Dedifferentiated amniotic fluid mesenchymal stem cell (primary cell): Measurements from ENCODE around the gene TNRC6A.
"Not testable (repeated sequence)": the region's sequence is repeated elsewhere in the genome, so short reads cannot be mapped to it uniquely, and the experiment has no call there.

Experiments used
- DNase-seq: peaks from one replicate; pipeline ENCODE4 v3.0.0-alpha.2; 2016; ENCODE audit errors: extremely low spot score

TNRC6A gene

GRCh38 chr16:24845726-24846547, 116.5 kb downstream of the TNRC6A start, which contains the start of gene SLC5A11:
Gene SLC5A11, plus strand, starts transcription at chr16:24845963. Its CDS starts 12,681 bp downstream, at chr16:24858644.
- no peak for DNase-seq

- no peak for DNase-seq
These were observed 117.3 kb downstream of the TNRC6A start for GRCh38 chr16:24846548-24847357.

GRCh38 chr16:24847358-24847664, 117.9 kb downstream of the TNRC6A start:
- DNase-seq = no peak

- no peak for DNase-seq
These were observed 118.6 kb downstream of the TNRC6A start for GRCh38 chr16:24848065-24848464.

- no peak for DNase-seq
These were observed 120.2 kb downstream of the TNRC6A start for GRCh38 chr16:24849641-24850040.

- DNase-seq = no peak
These were observed 121.0 kb downstream of the TNRC6A start for GRCh38 chr16:24850289-24850938.

- no peak for DNase-seq
These were observed 122.2 kb downstream of the TNRC6A start for GRCh38 chr16:24851700-24852099.

GRCh38 chr16:24852281-24852721, 122.8 kb downstream of the TNRC6A start:
- DNase-seq = no peak

GRCh38 chr16:24853169-24853824, 123.8 kb downstream of the TNRC6A start:
- no peak for DNase-seq

GRCh38 chr16:24853830-24854229, 124.4 kb downstream of the TNRC6A start:
- no peak for DNase-seq

GRCh38 chr16:24854607-24855171, 125.2 kb downstream of the TNRC6A start:
- DNase-seq = no peak

GRCh38 chr16:24855678-24856077, 126.2 kb downstream of the TNRC6A start:
- no peak for DNase-seq

- not testable (repeated sequence) for DNase-seq
These were observed 127.4 kb downstream of the TNRC6A start for GRCh38 chr16:24856871-24857270.

- DNase-seq = peak; percentile 17
These were observed 129.0 kb downstream of the TNRC6A start for GRCh38 chr16:24858219-24859041.

GRCh38 chr16:24861461-24861860, 132.0 kb downstream of the TNRC6A start:
- DNase-seq = no peak

- no peak for DNase-seq
These were observed 134.4 kb downstream of the TNRC6A start for GRCh38 chr16:24863582-24864437.

GRCh38 chr16:24869033-24869432, 139.6 kb downstream of the TNRC6A start:
- no peak for DNase-seq

- DNase-seq = no peak
These were observed 142.4 kb downstream of the TNRC6A start for GRCh38 chr16:24871891-24872290.

GRCh38 chr16:24873028-24873427, 143.6 kb downstream of the TNRC6A start:
- DNase-seq = no peak

GRCh38 chr16:24875466-24875865, 146.0 kb downstream of the TNRC6A start:
- no peak for DNase-seq
